HEK293T (cell line): Measurements from ENCODE around the gene THRB.
A peak's percentile ranks its signal among the peaks of the same experiment; 100 is the strongest.

ENCODE experiments used
- CTCF ChIA-PET: fragments of 350-600 bp; formaldehyde crosslinking; extraction: SDS; loops from one replicate; lab custom pipeline; 2021; ENCODE audit warnings: antibody characterized with exemption, inconsistent platforms; lab: Yijun Ruan, JAX
- POLR2A ChIA-PET: fragments of 350-600 bp; formaldehyde crosslinking; extraction: SDS; loops from one replicate; lab custom pipeline; 2020; ENCODE audit warnings: antibody characterized with exemption, inconsistent platforms; lab: Yijun Ruan, JAX
- DNase-seq: peaks from one replicate; pipeline ENCODE4 v3.0.0; 2012; ENCODE audit warnings: mixed read lengths; ENCODE audit errors: extremely low spot score
- ARNT ChIP-seq: fragments of 450-650 bp; IDR thresholded peaks from 2 replicates; pipeline ENCODE4 v1.6.1; 2017; ENCODE audit warnings: mild to moderate bottlenecking
- BHLHE40 ChIP-seq: fragments of 450-650 bp; IDR thresholded peaks from 2 replicates; pipeline ENCODE4 v1.6.1; 2016; ENCODE audit warnings: mild to moderate bottlenecking, moderate library complexity, borderline replicate concordance
- CTBP1 ChIP-seq: fragments of 450-650 bp; IDR thresholded peaks from 2 replicates; pipeline ENCODE4 v1.6.1; 2016; ENCODE audit warnings: borderline replicate concordance
- ELF4 ChIP-seq: fragments of 450-650 bp; IDR thresholded peaks from 2 replicates; pipeline ENCODE4 v1.6.1; 2017; ENCODE audit warnings: antibody characterized with exemption
- FOXA1 ChIP-seq: fragments of 450-650 bp; IDR thresholded peaks from 2 replicates; pipeline ENCODE4 v1.6.1; 2016; ENCODE audit warnings: mild to moderate bottlenecking
- FOXK2 ChIP-seq: fragments of 450-650 bp; IDR thresholded peaks from 2 replicates; pipeline ENCODE4 v1.6.1; 2016; ENCODE audit warnings: mild to moderate bottlenecking
- FOXM1 ChIP-seq: fragments of 450-650 bp; IDR thresholded peaks from 2 replicates; pipeline ENCODE4 v1.6.1; 2017; ENCODE audit warnings: mild to moderate bottlenecking, borderline replicate concordance
- HDGF ChIP-seq: fragments of 450-650 bp; IDR thresholded peaks from 2 replicates; pipeline ENCODE4 v1.6.1; 2017; ENCODE audit warnings: antibody characterized with exemption, borderline replicate concordance
- L3MBTL2 ChIP-seq: fragments of 450-650 bp; conservative IDR thresholded peaks from 2 replicates; pipeline ENCODE4 v1.6.1; 2016; ENCODE audit warnings: mild to moderate bottlenecking
- LEF1 ChIP-seq: fragments of 450-650 bp; IDR thresholded peaks from 2 replicates; pipeline ENCODE4 v1.6.1; 2017; ENCODE audit warnings: mild to moderate bottlenecking, borderline replicate concordance
- NFRKB ChIP-seq: fragments of 450-650 bp; IDR thresholded peaks from 2 replicates; pipeline ENCODE4 v1.6.1; 2016; ENCODE audit warnings: mild to moderate bottlenecking, moderate library complexity
- PKNOX1 ChIP-seq: fragments of 450-650 bp; IDR thresholded peaks from 2 replicates; pipeline ENCODE4 v1.6.1; 2016
- SP1 ChIP-seq: fragments of 450-650 bp; IDR thresholded peaks from 2 replicates; pipeline ENCODE4 v1.6.1; 2017
- SUZ12 ChIP-seq: fragments of 450-650 bp; IDR thresholded peaks from 2 replicates; pipeline ENCODE4 v1.6.1; 2016; ENCODE audit warnings: mild to moderate bottlenecking
- TARDBP ChIP-seq: fragments of 450-650 bp; IDR thresholded peaks from 2 replicates; pipeline ENCODE4 v1.6.1; 2016
- ZNF384 ChIP-seq: fragments of 450-650 bp; IDR thresholded peaks from 2 replicates; pipeline ENCODE4 v1.6.1; 2016

The THRB gene

GRCh38 chr3:24305795-24306467 is 188.7 kb downstream of the THRB start:
- no peak for TF ChIP-seq NFRKB
- CTCF ChIA-PET: interaction anchor here (0.6 to 1.0 kb wide), 2 partner anchors 10 to 156 kb away, joined by 3 read pairs; no protein-coding TSS in a partner anchor
- POLR2A ChIA-PET: no interaction called here
- peak; percentile 58 for DNase-seq

- POLR2A ChIA-PET: no interaction called here
- DNase-seq: peak; percentile 21
- TF ChIP-seq PKNOX1 (peak; percentile 82), NFRKB (no peak), FOXK2 (no peak), ZNF384 (no peak), CTBP1 (0 out of 2 replicates have a peak, but pooled peaks have one; percentile 40), SP1 (no peak)
- CTCF ChIA-PET: interaction anchor here (0.6 kb wide), 1 partner anchor 352 kb away, joined by 6 read pairs; no protein-coding TSS in a partner anchor
These were observed 191.4 kb downstream of the THRB start for GRCh38 chr3:24303057-24303754.

DNA sequence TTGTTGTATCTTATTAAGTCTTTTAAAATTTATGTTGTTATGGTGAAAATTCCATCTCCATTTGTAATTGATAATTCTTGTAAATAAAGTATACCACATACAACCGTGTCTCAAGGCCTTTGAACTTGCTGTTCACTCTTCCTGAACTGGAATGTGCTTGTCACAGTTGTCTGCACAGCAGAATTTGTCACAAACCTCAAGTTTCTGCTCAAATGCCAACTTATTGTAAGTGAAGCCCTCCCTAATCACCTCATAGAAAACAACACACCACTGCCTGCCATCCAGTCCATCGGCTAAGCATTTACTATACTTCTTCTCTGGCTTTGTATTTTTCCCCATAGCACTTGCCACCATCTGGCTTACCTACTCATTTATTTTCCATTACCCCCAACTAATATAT is 192.3 kb downstream of the THRB start:
- ChIA-PET POLR2A (no interaction called here), CTCF (no interaction called here)
- no peak for TF ChIP-seq ELF4
- TF ChIP-seq TARDBP: no peak
- no peak for TF ChIP-seq FOXM1
- no peak for TF ChIP-seq NFRKB
- no peak for TF ChIP-seq ZNF384
- no peak for TF ChIP-seq FOXK2
- no peak for TF ChIP-seq HDGF
- no peak for TF ChIP-seq LEF1
- TF ChIP-seq L3MBTL2: no peak
- TF ChIP-seq SP1: no peak
- no peak for TF ChIP-seq SUZ12
- no peak for TF ChIP-seq BHLHE40
- no peak for DNase-seq

DNA sequence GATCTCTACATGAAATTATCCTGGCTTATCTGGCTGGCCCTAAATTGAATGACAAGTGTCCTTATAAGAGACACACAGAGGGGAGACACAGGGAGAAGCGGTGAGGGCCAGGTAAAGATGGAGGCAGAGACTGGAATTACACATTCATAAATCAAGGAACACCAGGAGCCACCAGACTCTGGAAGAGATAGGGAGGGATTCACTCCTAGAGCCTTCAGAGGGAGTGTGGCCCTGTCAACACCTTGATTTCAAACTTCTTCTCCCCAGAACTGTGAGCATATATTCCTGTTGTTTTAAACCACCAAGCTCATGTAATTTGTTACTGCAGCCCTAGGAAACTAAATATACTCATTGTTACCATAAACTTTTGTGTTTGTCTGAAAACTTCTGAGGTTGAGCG is 193.7 kb downstream of the THRB start:
- CTCF ChIA-PET: no interaction called here
- POLR2A ChIA-PET: no interaction called here
- TF ChIP-seq FOXA1 (no peak), LEF1 (no peak), BHLHE40 (no peak), FOXM1 (no peak)

DNA sequence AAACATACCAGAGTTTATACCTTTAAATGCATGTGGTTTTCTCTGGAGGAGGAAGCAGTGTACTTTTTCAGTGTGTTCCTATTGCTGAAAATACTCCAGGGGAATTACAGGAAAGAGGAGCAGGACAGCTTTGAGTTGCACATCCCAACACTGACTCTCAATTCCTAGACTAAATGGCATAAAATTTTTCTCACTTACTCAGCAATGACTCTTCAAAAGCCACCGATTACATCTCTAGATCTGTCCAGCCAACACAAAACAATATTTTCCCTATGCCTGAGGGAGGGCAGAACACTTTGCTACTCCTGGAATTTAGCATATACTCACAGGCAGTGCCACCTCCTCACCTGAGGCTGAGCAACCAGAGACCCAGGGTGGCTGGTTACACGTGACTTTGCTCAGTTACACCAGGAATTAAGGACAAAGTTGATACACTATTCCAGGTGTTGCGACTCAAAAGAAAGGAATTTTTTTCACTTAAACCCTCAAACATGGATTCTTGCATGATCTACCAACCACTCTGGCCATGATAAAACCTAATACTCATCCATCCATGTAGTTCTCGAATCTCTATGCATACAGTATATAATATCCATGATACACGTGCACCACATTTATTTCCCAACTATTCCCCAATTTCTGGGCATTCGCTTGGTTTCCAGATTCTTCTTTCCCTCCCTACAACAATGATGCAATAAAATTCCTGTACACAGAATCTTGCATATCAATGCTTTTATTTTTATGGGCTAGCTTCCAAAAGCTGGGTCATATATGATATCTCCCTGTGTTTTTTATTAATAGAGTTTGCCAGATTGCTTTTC is 194.6 kb downstream of the THRB start:
- no peak for TF ChIP-seq L3MBTL2
- TF ChIP-seq ELF4: no peak
- no peak for TF ChIP-seq FOXM1
- TF ChIP-seq SP1: no peak
- TF ChIP-seq LEF1: no peak
- no peak for TF ChIP-seq ARNT
- no peak for DNase-seq
- ChIA-PET POLR2A (no interaction called here), CTCF (no interaction called here)

More for the DNA sequence above, 193.7 kb downstream of the THRB start:
- DNase-seq: no peak

- TF ChIP-seq ZNF384: 0 out of 2 replicates have a peak, but pooled peaks have one; percentile 18
- no peak for TF ChIP-seq FOXA1
- DNase-seq: no peak
- ChIA-PET POLR2A (no interaction called here), CTCF (no interaction called here)
These were observed 195.3 kb downstream of the THRB start for GRCh38 chr3:24299246-24299805.

DNA sequence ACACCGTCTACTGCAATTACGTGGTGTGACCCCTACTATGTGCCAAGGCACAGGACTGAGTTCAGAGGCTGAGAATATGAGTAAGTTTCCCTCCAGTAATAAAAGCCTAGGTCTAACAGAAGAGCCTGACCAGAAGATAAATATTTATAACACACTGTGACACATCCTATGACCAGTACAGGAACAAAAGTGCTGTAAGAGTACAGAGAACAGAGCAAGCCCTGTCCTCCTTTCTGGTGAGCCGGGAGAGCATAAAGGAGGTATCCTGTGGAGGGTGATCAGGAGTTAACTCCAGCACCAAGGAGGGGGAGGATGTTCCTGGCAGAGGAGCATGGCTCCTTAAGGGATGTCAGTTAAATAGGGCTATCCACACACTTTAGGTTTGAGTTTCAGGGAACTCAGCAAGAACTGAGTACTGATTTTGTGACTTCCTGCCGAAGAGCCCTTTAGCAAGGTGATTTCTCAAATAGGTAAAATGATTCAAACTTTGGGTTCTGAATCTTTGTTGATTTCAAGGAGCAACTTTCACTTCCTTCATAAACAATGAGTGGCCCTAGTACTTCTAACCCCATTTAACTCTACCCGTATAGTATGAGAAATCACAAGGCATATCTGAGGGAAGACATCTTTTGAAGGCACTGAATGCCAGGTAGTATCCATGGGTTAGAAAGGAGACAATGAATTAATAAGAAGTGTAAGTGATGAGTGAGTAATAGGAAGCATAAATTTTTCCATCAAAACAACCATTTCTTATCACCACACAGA is 198.0 kb downstream of the THRB start:
- CTCF ChIA-PET: interaction anchor here (0.9 kb wide), 1 partner anchor 9 kb away, joined by 3 read pairs; no protein-coding TSS in a partner anchor
- POLR2A ChIA-PET: no interaction called here
- no peak for TF ChIP-seq PKNOX1
- TF ChIP-seq FOXM1: no peak
- DNase-seq: no peak
